HCT116 (cell line): ENCODE data around the gene EI24. TPM values are rescaled to one million over a fixed set of nuclear protein-coding genes. Genes with fewer than 3 reads are reported as not detected.

ENCODE experiments used
- ATAC-seq: fragments of 200-7000 bp; cut with Tn5 transposase; 2 replicates; pipeline ENCODE4 v1.9.1; 2020; ENCODE audit warnings: mild to moderate bottlenecking, moderate library complexity
- BruUV-seq: library from RNA; stranded (reverse); fragments of 400-500 nt; replicated peaks from 2 replicates; lab custom pipeline; 2021; lab: Mats Ljungman, UMichigan
- CTCF ChIA-PET: fragments of 300-600 bp; sonication (Branson Sonifier 250); formaldehyde crosslinking; loops from one replicate; lab custom pipeline; 2021; ENCODE audit warnings: antibody characterized with exemption; lab: Charles Lee
- POLR2A ChIA-PET: fragments of 300-600, 350-600 bp; sonication (Branson Sonifier 250); formaldehyde crosslinking; loops from one replicate; lab custom pipeline; 2021; ENCODE audit warnings: antibody characterized with exemption; lab: Charles Lee
- RAD21 ChIA-PET, 2 experiments: fragments of 300-600 bp; sonication (Branson Sonifier 250); formaldehyde crosslinking; loops; one replicate each; lab custom pipeline; 2023; ENCODE audit warnings: low total read pairs in 2 of 2; ENCODE audit not compliant: uncharacterized antibody in 2 of 2, unreplicated experiment in 2 of 2, low non-redundant PET in 1 of 2; lab: Charles Lee
- DNase-seq: peaks from one replicate; pipeline ENCODE4 v3.0.0-alpha.2; 2010; ENCODE audit warnings: low read depth, low spot score
- H2AFZ ChIP-seq: fragments of 200-600 bp; shearing (Covaris generic), sonication (generic); 2 replicates; pipeline ENCODE4 v1.6.1; 2017; ENCODE audit warnings: low read depth, mixed run types, mixed read lengths, antibody characterized with exemption, low read length; ENCODE audit not compliant: poor library complexity, severe bottlenecking
- H3K27ac ChIP-seq: 2 replicates; pipeline ENCODE4 v1.5.1; 2012; ENCODE audit warnings: low read depth, low read length
- H3K27me3 ChIP-seq: fragments of 200-600 bp; sonication (generic); 2 replicates; pipeline ENCODE4 v1.6.1; 2016; ENCODE audit warnings: mixed run types, low read length, mixed read lengths; ENCODE audit not compliant: insufficient read depth
- H3K36me3 ChIP-seq, 2 experiments: fragments of 200-500 bp in 1 of 2; fragments of 200-600 bp in 1 of 2; sonication (Bioruptor generic) in 1 of 2; sonication (generic) in 1 of 2; 2 replicates each; pipeline versions ENCODE4 v1.5.1 to v1.6.1; 2014 to 2016; ENCODE audit warnings: low read length in 2 of 2, inconsistent platforms in 1 of 2, mixed read lengths in 1 of 2, mixed run types in 1 of 2; ENCODE audit not compliant: insufficient read depth in 2 of 2, control insufficient read depth in 1 of 2
- H3K4me1 ChIP-seq, 2 experiments: fragments of 200-600 bp in 1 of 2; sonication (generic) in 1 of 2; 2 replicates each; pipeline versions ENCODE4 v1.5.1 to v1.6.1; 2012 to 2017; ENCODE audit warnings: low read length in 2 of 2, inconsistent platforms in 1 of 2, mild to moderate bottlenecking in 1 of 2, mixed read lengths in 1 of 2, mixed run types in 1 of 2, moderate library complexity in 1 of 2; ENCODE audit not compliant: insufficient read depth in 2 of 2, control insufficient read depth in 1 of 2
- H3K4me2 ChIP-seq: fragments of 200-600 bp; sonication (generic); 2 replicates; pipeline ENCODE4 v1.6.1; 2017; ENCODE audit warnings: mixed run types, low read length, mixed read lengths
- H3K4me3 ChIP-seq, 2 experiments: fragments of 200-600 bp in 1 of 2; sonication (generic) in 1 of 2; replicated peaks in 1 of 2; 2 replicates each; pipeline ENCODE4 v1.5.1; 2011 to 2016; ENCODE audit warnings: low read length in 2 of 2, control low read depth in 1 of 2, low read depth in 1 of 2, mild to moderate bottlenecking in 1 of 2, mixed read lengths in 1 of 2, mixed run types in 1 of 2
- H3K79me2 ChIP-seq: fragments of 200-600 bp; sonication (generic); 2 replicates; pipeline ENCODE4 v1.6.1; 2017; ENCODE audit warnings: mild to moderate bottlenecking, mixed run types, low read length, moderate library complexity, mixed read lengths; ENCODE audit not compliant: insufficient read depth
- H3K9ac ChIP-seq: fragments of 200-600 bp; sonication (generic); 2 replicates; pipeline ENCODE4 v1.6.1; 2016; ENCODE audit warnings: low read length, mixed read lengths
- H3K9me2 ChIP-seq: fragments of 200-600 bp; sonication (generic), shearing (Covaris generic); 2 replicates; pipeline ENCODE4 v1.6.1; 2017; ENCODE audit warnings: mixed run types, mild to moderate bottlenecking, moderate library complexity; ENCODE audit not compliant: insufficient read depth
- H3K9me3 ChIP-seq, 2 experiments: fragments of 200-500 bp in 1 of 2; fragments of 200-600 bp in 1 of 2; sonication (Bioruptor generic) in 1 of 2; sonication (generic) in 1 of 2; 2 replicates each; pipeline ENCODE4 v1.6.1; 2014 to 2017; ENCODE audit warnings: low read length in 2 of 2, mixed read lengths in 2 of 2, inconsistent platforms in 1 of 2, low read depth in 1 of 2, mild to moderate bottlenecking in 1 of 2, mixed run types in 1 of 2, moderate library complexity in 1 of 2; ENCODE audit not compliant: control insufficient read depth in 1 of 2, insufficient read depth in 1 of 2
- H4K20me1 ChIP-seq: fragments of 200-600 bp; sonication (generic), shearing (Covaris generic); 2 replicates; pipeline ENCODE4 v1.6.1; 2017; ENCODE audit warnings: mixed run types, mild to moderate bottlenecking, moderate library complexity; ENCODE audit not compliant: insufficient read depth
- CBX3 ChIP-seq: IDR thresholded peaks from 2 replicates; pipeline ENCODE4 v1.6.1; 2012; ENCODE audit warnings: low read depth
- ELF1 ChIP-seq: IDR thresholded peaks from 2 replicates; pipeline ENCODE4 v1.6.1; 2012; ENCODE audit warnings: low read depth, borderline replicate concordance
- EZH2 ChIP-seq: fragments of 200-600 bp; sonication (generic); IDR thresholded peaks from 2 replicates; pipeline ENCODE4 v1.6.1; 2017; ENCODE audit warnings: antibody characterized with exemption, mixed run types
- JUND ChIP-seq: IDR thresholded peaks from 2 replicates; pipeline ENCODE4 v1.6.1; 2012
- POLR2AphosphoS5 ChIP-seq: IDR thresholded peaks from 2 replicates; pipeline ENCODE4 v1.6.1; 2011; ENCODE audit warnings: mild to moderate bottlenecking, low read depth, low read length, moderate library complexity
- RAD21 ChIP-seq: IDR thresholded peaks from 2 replicates; pipeline ENCODE4 v1.6.1; 2012; ENCODE audit warnings: low read depth, mild to moderate bottlenecking
- SIN3A ChIP-seq: IDR thresholded peaks from 2 replicates; pipeline ENCODE4 v1.6.1; 2012; ENCODE audit warnings: low read depth
- YY1 ChIP-seq: IDR thresholded peaks from 2 replicates; pipeline ENCODE4 v1.6.1; 2011; ENCODE audit warnings: low read length, low read depth, moderate library complexity, mild to moderate bottlenecking; ENCODE audit not compliant: insufficient replicate concordance; ENCODE audit errors: extremely low read depth
- intact Hi-C: fragments of 100-400 bp; cut with micrococcal nuclease; formaldehyde crosslinking; loops from 2 replicates; pipeline ENCODE4 v1.10.0; 2022
- total RNA-seq: library from RNA; stranded (reverse); gene quantifications from one replicate; pipeline ENCODE4 v1.2.1, GENCODE V29; 2021; ENCODE audit not compliant: unreplicated experiment
- TF ChIP-seq, protein P1 (sequence below): IDR thresholded peaks from 2 replicates; pipeline ENCODE4 v1.6.1; 2011; ENCODE audit warnings: mild to moderate bottlenecking, low read length, moderate library complexity; ENCODE audit not compliant: insufficient replicate concordance; ENCODE audit errors: extremely low read depth
- TF ChIP-seq, protein P2 (sequence below), 3 experiments: fragments of 200-600 bp in 1 of 3; sonication (generic) in 1 of 3; IDR thresholded peaks in 2 of 3; conservative IDR thresholded peaks in 1 of 3; 2 replicates each; pipeline ENCODE4 v1.5.1; 2012 to 2017; ENCODE audit warnings: low read depth in 2 of 3, low read length in 2 of 3, antibody characterized with exemption in 1 of 3, borderline replicate concordance in 1 of 3, control low read depth in 1 of 3, mild to moderate bottlenecking in 1 of 3, mixed read lengths in 1 of 3, mixed run types in 1 of 3, moderate library complexity in 1 of 3; ENCODE audit not compliant: insufficient read depth in 1 of 3
- TF ChIP-seq, protein P3 (sequence below): IDR thresholded peaks from 2 replicates; pipeline ENCODE4 v1.6.1; 2012; ENCODE audit warnings: low read depth

The EI24 gene
- total RNA-seq, 1 experiment from 2014 or later, result 130 TPM

DNA sequence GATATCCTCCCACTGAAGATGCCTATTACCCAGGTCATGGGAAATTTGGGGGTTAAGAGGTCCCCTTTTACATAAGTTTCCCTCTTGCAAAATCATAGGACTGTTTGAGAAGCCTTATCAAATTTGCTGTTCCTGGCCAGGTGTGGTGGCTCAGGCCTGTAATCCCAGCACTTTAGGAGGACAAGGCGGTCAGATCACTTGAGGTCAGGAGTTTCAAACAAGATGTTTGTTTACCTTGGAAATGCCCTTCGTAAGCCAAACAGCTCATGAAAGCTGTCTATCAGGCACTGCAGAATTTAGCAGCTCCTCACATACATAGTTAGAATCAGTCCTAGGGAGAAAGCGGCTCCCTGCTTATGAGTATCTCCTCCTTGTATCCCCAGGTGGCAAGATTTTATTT lies 4.9 kb upstream of the EI24 start:
- no peaks in the 10 kb centered on the region for H3K27me3 ChIP-seq
- ATAC-seq (no peak), DNase-seq (no peak)
- no peak overlapping the region for H3K9ac ChIP-seq
- BruUV-seq, result no TSS peak
- H3K9me2 ChIP-seq, result no peaks in the 10 kb centered on the region
- no peaks in the 10 kb centered on the region for H3K79me2 ChIP-seq
- ChIA-PET RAD21 (no interaction called here), CTCF (no interaction called here), POLR2A (no interaction called here)
- no peak for TF ChIP-seq ELF1
- TF ChIP-seq CBX3, result no peak
- TF ChIP-seq, protein P1, sequence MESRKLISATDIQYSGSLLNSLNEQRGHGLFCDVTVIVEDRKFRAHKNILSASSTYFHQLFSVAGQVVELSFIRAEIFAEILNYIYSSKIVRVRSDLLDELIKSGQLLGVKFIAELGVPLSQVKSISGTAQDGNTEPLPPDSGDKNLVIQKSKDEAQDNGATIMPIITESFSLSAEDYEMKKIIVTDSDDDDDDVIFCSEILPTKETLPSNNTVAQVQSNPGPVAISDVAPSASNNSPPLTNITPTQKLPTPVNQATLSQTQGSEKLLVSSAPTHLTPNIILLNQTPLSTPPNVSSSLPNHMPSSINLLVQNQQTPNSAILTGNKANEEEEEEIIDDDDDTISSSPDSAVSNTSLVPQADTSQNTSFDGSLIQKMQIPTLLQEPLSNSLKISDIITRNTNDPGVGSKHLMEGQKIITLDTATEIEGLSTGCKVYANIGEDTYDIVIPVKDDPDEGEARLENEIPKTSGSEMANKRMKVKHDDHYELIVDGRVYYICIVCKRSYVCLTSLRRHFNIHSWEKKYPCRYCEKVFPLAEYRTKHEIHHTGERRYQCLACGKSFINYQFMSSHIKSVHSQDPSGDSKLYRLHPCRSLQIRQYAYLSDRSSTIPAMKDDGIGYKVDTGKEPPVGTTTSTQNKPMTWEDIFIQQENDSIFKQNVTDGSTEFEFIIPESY, result no peak
- no peak for TF ChIP-seq JUND
- no peak for TF ChIP-seq SIN3A
- TF ChIP-seq, protein P2, sequence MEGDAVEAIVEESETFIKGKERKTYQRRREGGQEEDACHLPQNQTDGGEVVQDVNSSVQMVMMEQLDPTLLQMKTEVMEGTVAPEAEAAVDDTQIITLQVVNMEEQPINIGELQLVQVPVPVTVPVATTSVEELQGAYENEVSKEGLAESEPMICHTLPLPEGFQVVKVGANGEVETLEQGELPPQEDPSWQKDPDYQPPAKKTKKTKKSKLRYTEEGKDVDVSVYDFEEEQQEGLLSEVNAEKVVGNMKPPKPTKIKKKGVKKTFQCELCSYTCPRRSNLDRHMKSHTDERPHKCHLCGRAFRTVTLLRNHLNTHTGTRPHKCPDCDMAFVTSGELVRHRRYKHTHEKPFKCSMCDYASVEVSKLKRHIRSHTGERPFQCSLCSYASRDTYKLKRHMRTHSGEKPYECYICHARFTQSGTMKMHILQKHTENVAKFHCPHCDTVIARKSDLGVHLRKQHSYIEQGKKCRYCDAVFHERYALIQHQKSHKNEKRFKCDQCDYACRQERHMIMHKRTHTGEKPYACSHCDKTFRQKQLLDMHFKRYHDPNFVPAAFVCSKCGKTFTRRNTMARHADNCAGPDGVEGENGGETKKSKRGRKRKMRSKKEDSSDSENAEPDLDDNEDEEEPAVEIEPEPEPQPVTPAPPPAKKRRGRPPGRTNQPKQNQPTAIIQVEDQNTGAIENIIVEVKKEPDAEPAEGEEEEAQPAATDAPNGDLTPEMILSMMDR (IDR thresholded peaks at IDR 0.05 in 2 of 3, conservative IDR thresholded peaks at IDR 0.05 in 1 of 3; ENCODE audit: borderline replicate concordance in 1 of 3, insufficient read depth in 1 of 3, low read depth in 2 of 3, low read length in 2 of 3), result no peak
- TF ChIP-seq, protein P3, sequence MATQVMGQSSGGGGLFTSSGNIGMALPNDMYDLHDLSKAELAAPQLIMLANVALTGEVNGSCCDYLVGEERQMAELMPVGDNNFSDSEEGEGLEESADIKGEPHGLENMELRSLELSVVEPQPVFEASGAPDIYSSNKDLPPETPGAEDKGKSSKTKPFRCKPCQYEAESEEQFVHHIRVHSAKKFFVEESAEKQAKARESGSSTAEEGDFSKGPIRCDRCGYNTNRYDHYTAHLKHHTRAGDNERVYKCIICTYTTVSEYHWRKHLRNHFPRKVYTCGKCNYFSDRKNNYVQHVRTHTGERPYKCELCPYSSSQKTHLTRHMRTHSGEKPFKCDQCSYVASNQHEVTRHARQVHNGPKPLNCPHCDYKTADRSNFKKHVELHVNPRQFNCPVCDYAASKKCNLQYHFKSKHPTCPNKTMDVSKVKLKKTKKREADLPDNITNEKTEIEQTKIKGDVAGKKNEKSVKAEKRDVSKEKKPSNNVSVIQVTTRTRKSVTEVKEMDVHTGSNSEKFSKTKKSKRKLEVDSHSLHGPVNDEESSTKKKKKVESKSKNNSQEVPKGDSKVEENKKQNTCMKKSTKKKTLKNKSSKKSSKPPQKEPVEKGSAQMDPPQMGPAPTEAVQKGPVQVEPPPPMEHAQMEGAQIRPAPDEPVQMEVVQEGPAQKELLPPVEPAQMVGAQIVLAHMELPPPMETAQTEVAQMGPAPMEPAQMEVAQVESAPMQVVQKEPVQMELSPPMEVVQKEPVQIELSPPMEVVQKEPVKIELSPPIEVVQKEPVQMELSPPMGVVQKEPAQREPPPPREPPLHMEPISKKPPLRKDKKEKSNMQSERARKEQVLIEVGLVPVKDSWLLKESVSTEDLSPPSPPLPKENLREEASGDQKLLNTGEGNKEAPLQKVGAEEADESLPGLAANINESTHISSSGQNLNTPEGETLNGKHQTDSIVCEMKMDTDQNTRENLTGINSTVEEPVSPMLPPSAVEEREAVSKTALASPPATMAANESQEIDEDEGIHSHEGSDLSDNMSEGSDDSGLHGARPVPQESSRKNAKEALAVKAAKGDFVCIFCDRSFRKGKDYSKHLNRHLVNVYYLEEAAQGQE, result no peak
- TF ChIP-seq POLR2AphosphoS5, result no peak
- TF ChIP-seq RAD21, result no peak
- no peak for TF ChIP-seq YY1
- no peak for TF ChIP-seq EZH2
- intact Hi-C loops, result no loop called here
- H3K27ac ChIP-seq, result no peak overlapping the region
- H3K4me2 ChIP-seq, result no peak overlapping the region
- no peaks in the 10 kb centered on the region; a peak in 2 of 4 replicates for H3K4me1 ChIP-seq
- no peak overlapping the region for H3K4me3 ChIP-seq
- no peak overlapping the region for H2AFZ ChIP-seq
- no peaks in the 10 kb centered on the region for H3K36me3 ChIP-seq
- H4K20me1 ChIP-seq, result no peaks in the 10 kb centered on the region
- no peaks in the 10 kb centered on the region for H3K9me3 ChIP-seq
